ENCODE measurements around the gene NLGN1.

NLGN1 gene

GRCh38 chr3:173465898-173466678 is 68.5 kb downstream of the NLGN1 start:
- no peak overlapping the region for H3K4me3 ChIP-seq (ENCODE audit: low read depth, low read length)
- DNase-seq (ENCODE audit: low read depth) = no peak
- TF ChIP-seq CTCF (IDR thresholded peaks at IDR 0.05; ENCODE audit: control insufficient read depth, extremely low read depth, insufficient read depth) = no peak

- DNase-seq (ENCODE audit: low read depth) = no peak
- no peak overlapping the region for H3K4me3 ChIP-seq (ENCODE audit: low read depth, low read length)
- no peak for TF ChIP-seq CTCF (IDR thresholded peaks at IDR 0.05; ENCODE audit: control insufficient read depth, extremely low read depth, insufficient read depth)
These were observed 70.0 kb downstream of the NLGN1 start for GRCh38 chr3:173467501-173467900.

- no peak for TF ChIP-seq CTCF (IDR thresholded peaks at IDR 0.05; ENCODE audit: control insufficient read depth, extremely low read depth, insufficient read depth)
- DNase-seq (ENCODE audit: low read depth) = no peak
- no peak overlapping the region for H3K4me3 ChIP-seq (ENCODE audit: low read depth, low read length)
These were observed 75.7 kb downstream of the NLGN1 start for GRCh38 chr3:173473237-173473636.

GRCh38 chr3:173479301-173479700 is 81.8 kb downstream of the NLGN1 start:
- TF ChIP-seq CTCF (IDR thresholded peaks at IDR 0.05; ENCODE audit: control insufficient read depth, extremely low read depth, insufficient read depth) = no peak
- no peak overlapping the region for H3K4me3 ChIP-seq (ENCODE audit: low read depth, low read length)
- DNase-seq (ENCODE audit: low read depth) = no peak

- no peak overlapping the region for H3K4me3 ChIP-seq (ENCODE audit: low read depth, low read length)
- TF ChIP-seq CTCF (IDR thresholded peaks at IDR 0.05; ENCODE audit: control insufficient read depth, extremely low read depth, insufficient read depth) = no peak
- no peak for DNase-seq (ENCODE audit: low read depth)
These were observed 104.5 kb downstream of the NLGN1 start for GRCh38 chr3:173501931-173502489.

GRCh38 chr3:173502983-173503568 is 105.5 kb downstream of the NLGN1 start:
- no peak for TF ChIP-seq CTCF (IDR thresholded peaks at IDR 0.05; ENCODE audit: control insufficient read depth, extremely low read depth, insufficient read depth)
- DNase-seq (ENCODE audit: low read depth) = no peak
- H3K4me3 ChIP-seq (ENCODE audit: low read depth, low read length) = no peak overlapping the region
